Karpas-422 (cell line): Measurements from ENCODE around the gene WDTC1. TPM values are rescaled to one million over a fixed set of nuclear protein-coding genes. Genes with fewer than 3 reads are reported as not detected.

ENCODE experiments used
- DNase-seq: peaks from one replicate; pipeline ENCODE4 v3.0.0-alpha.2; 2015
- H2AFZ ChIP-seq: fragments of 200-600 bp; sonication (generic); 2 replicates; pipeline ENCODE4 v1.6.1; 2014; ENCODE audit warnings: antibody characterized with exemption, low read length, mixed read lengths
- H3K27ac ChIP-seq: fragments of 200-600 bp; sonication (generic); 2 replicates; pipeline ENCODE4 v1.5.1; 2014; ENCODE audit warnings: mild to moderate bottlenecking, low read length, moderate library complexity
- H3K27me3 ChIP-seq: fragments of 200-600 bp; sonication (generic); 2 replicates; pipeline ENCODE4 v1.6.1; 2014; ENCODE audit warnings: low read length, mixed read lengths
- H3K36me3 ChIP-seq: fragments of 200-600 bp; sonication (generic); 2 replicates; pipeline ENCODE4 v1.6.1; 2014; ENCODE audit warnings: low read length, mixed read lengths; ENCODE audit not compliant: insufficient read depth
- H3K4me1 ChIP-seq: fragments of 200-600 bp; sonication (generic); 2 replicates; pipeline ENCODE4 v1.6.1; 2014; ENCODE audit warnings: mild to moderate bottlenecking, low read length, mixed read lengths
- H3K4me2 ChIP-seq: fragments of 200-600 bp; sonication (generic); 2 replicates; pipeline ENCODE4 v1.6.1; 2014; ENCODE audit warnings: low read length, low read depth, mild to moderate bottlenecking; ENCODE audit not compliant: poor library complexity, severe bottlenecking
- H3K4me3 ChIP-seq: fragments of 200-600 bp; sonication (generic); 2 replicates; pipeline ENCODE4 v1.5.1; 2014; ENCODE audit warnings: mild to moderate bottlenecking, antibody characterized with exemption, low read length, mixed read lengths
- H3K79me2 ChIP-seq: fragments of 200-600 bp; sonication (generic); 2 replicates; pipeline ENCODE4 v1.6.1; 2014; ENCODE audit warnings: mild to moderate bottlenecking, low read length, mixed read lengths
- H3K9ac ChIP-seq: fragments of 200-600 bp; sonication (generic); 2 replicates; pipeline ENCODE4 v1.6.0; 2014; ENCODE audit warnings: low read length
- H3K9me2 ChIP-seq: fragments of 200-600 bp; sonication (generic), shearing (Covaris generic); replicated peaks from 2 replicates; pipeline ENCODE4 v1.6.0; 2014; ENCODE audit warnings: mild to moderate bottlenecking, low read length, moderate library complexity; ENCODE audit not compliant: insufficient read depth
- H3K9me3 ChIP-seq: fragments of 300-700, 200-600 bp; sonication (generic); 2 replicates; pipeline ENCODE4 v1.6.1; 2014; ENCODE audit warnings: low read length, mixed read lengths
- H4K20me1 ChIP-seq: fragments of 200-600 bp; sonication (generic); 2 replicates; pipeline ENCODE4 v1.6.1; 2014; ENCODE audit warnings: mild to moderate bottlenecking, antibody characterized with exemption, low read length, low read depth; ENCODE audit not compliant: insufficient read depth
- total RNA-seq: library from RNA; depleted of rRNA; stranded (reverse); fragments of >200 nt; shearing (Covaris generic); gene quantifications from 2 replicates; pipeline ENCODE4 v1.2.3, GENCODE V29; 2014; ENCODE audit warnings: low replicate concordance

WDTC1 gene
- total RNA-seq, 1 experiment from 2014 or later: 37.0 TPM

- H3K27me3 ChIP-seq: no peaks in the 10 kb centered on the region
- peak; percentile 99 for DNase-seq
- peak within 1 kb of the TSS; percentile 73 for H3K27ac ChIP-seq
- peaks cover 49% of the 10 kb centered on the region for H3K79me2 ChIP-seq
- H3K36me3 ChIP-seq: peaks cover 23% of the 10 kb centered on the region; the same call in 1 of the 2 replicates
- no peaks in the 10 kb centered on the region for H3K9me2 ChIP-seq
- peaks cover 21% of the 10 kb centered on the region for H3K4me1 ChIP-seq
- peak within 1 kb of the TSS; percentile 100 for H3K4me2 ChIP-seq
- peak within 1 kb of the TSS; percentile 96 for H3K4me3 ChIP-seq
- peak within 1 kb of the TSS; percentile 96 for H2AFZ ChIP-seq
- no peaks in the 10 kb centered on the region for H3K9me3 ChIP-seq
- peak within 1 kb of the TSS; percentile 98 for H3K9ac ChIP-seq
- H4K20me1 ChIP-seq: no peaks in the 10 kb centered on the region
Measured at GRCh38 chr1:27321813-27322568, 87.6 kb downstream of the WDTC1 start, which contains the start of gene TMEM222. Gene TMEM222, plus strand, starts transcription at chr1:27322163. Its CDS starts 35 bp downstream, at chr1:27322198.

- Histone ChIP-seq H3K4me1 (peaks cover 21% of the 10 kb centered on the region), H2AFZ (peak overlapping the region; percentile 52; the same call in 1 of the 2 replicates)
- no peak for DNase-seq
Measured at GRCh38 chr1:27322569-27323240, 88.3 kb downstream of the WDTC1 start.

GRCh38 chr1:27325286-27325685 lies 90.9 kb downstream of the WDTC1 start:
- no peaks in the 10 kb centered on the region for H3K9me2 ChIP-seq
- H3K4me2 ChIP-seq: no peak overlapping the region
- peaks cover 73% of the 10 kb centered on the region for H3K79me2 ChIP-seq
- H3K4me3 ChIP-seq: no peak overlapping the region
- peaks cover 35% of the 10 kb centered on the region; the same call in 1 of the 2 replicates for H3K36me3 ChIP-seq
- H2AFZ ChIP-seq: no peak overlapping the region
- H3K27me3 ChIP-seq: no peaks in the 10 kb centered on the region
- H4K20me1 ChIP-seq: no peaks in the 10 kb centered on the region; the same call in 1 of the 2 replicates
- peaks cover 21% of the 10 kb centered on the region for H3K4me1 ChIP-seq
- DNase-seq: no peak
- H3K9ac ChIP-seq: no peak overlapping the region
- no peaks in the 10 kb centered on the region for H3K9me3 ChIP-seq
- no peak overlapping the region for H3K27ac ChIP-seq

More at GRCh38 chr1:27322569-27323240, 88.3 kb downstream of the WDTC1 start:
- Histone ChIP-seq H3K9ac (peak overlapping the region; percentile 98), H3K4me3 (peak overlapping the region; percentile 96), H3K27ac (peak overlapping the region; percentile 73), H3K9me3 (no peaks in the 10 kb centered on the region), H3K79me2 (peaks cover 56% of the 10 kb centered on the region), H3K4me2 (peak overlapping the region; percentile 100), H3K36me3 (peaks cover 25% of the 10 kb centered on the region; the same call in 1 of the 2 replicates), H3K27me3 (no peaks in the 10 kb centered on the region), H3K9me2 (no peaks in the 10 kb centered on the region), H4K20me1 (no peaks in the 10 kb centered on the region)

GRCh38 chr1:27327964-27328363 lies 93.5 kb downstream of the WDTC1 start:
- H3K4me1 ChIP-seq: peaks cover 10% of the 10 kb centered on the region
- H3K9ac ChIP-seq: no peak overlapping the region
- H3K27ac ChIP-seq: no peak overlapping the region
- no peaks in the 10 kb centered on the region for H3K27me3 ChIP-seq
- H3K9me3 ChIP-seq: no peaks in the 10 kb centered on the region
- H3K4me2 ChIP-seq: no peak overlapping the region
- peaks cover 71% of the 10 kb centered on the region for H3K79me2 ChIP-seq
- H3K4me3 ChIP-seq: no peak overlapping the region
- no peaks in the 10 kb centered on the region for H3K9me2 ChIP-seq
- DNase-seq: no peak
- H4K20me1 ChIP-seq: no peaks in the 10 kb centered on the region; the same call in 1 of the 2 replicates
- peaks cover 41% of the 10 kb centered on the region; the same call in 1 of the 2 replicates for H3K36me3 ChIP-seq
- no peak overlapping the region for H2AFZ ChIP-seq

GRCh38 chr1:27330786-27331185 lies 96.4 kb downstream of the WDTC1 start:
- DNase-seq: no peak

GRCh38 chr1:27331426-27331825 lies 97.0 kb downstream of the WDTC1 start:
- Histone ChIP-seq H3K4me2 (no peak overlapping the region), H3K9me2 (no peaks in the 10 kb centered on the region), H3K27ac (no peak overlapping the region), H3K27me3 (no peaks in the 10 kb centered on the region), H3K9me3 (no peaks in the 10 kb centered on the region), H3K36me3 (peaks cover 29% of the 10 kb centered on the region), H4K20me1 (no peaks in the 10 kb centered on the region; the same call in 1 of the 2 replicates), H3K4me3 (no peak overlapping the region), H3K4me1 (no peaks in the 10 kb centered on the region), H3K9ac (no peak overlapping the region), H2AFZ (no peak overlapping the region), H3K79me2 (peaks cover 37% of the 10 kb centered on the region)
- no peak for DNase-seq

More at GRCh38 chr1:27330786-27331185, 96.4 kb downstream of the WDTC1 start:
- Histone ChIP-seq H3K27ac (no peak overlapping the region), H4K20me1 (no peaks in the 10 kb centered on the region; the same call in 1 of the 2 replicates), H3K9ac (no peak overlapping the region), H3K36me3 (peaks cover 34% of the 10 kb centered on the region; the same call in 1 of the 2 replicates), H3K4me1 (no peaks in the 10 kb centered on the region), H3K79me2 (peaks cover 43% of the 10 kb centered on the region), H3K27me3 (no peaks in the 10 kb centered on the region), H3K9me3 (no peaks in the 10 kb centered on the region), H2AFZ (no peak overlapping the region), H3K9me2 (no peaks in the 10 kb centered on the region), H3K4me3 (no peak overlapping the region), H3K4me2 (no peak overlapping the region)

GRCh38 chr1:27331922-27332321 lies 97.5 kb downstream of the WDTC1 start:
- no peak for DNase-seq
- Histone ChIP-seq H3K9me2 (no peaks in the 10 kb centered on the region), H3K9ac (no peak overlapping the region), H3K4me2 (no peak overlapping the region), H3K4me3 (no peak overlapping the region), H3K27me3 (no peaks in the 10 kb centered on the region), H3K9me3 (no peaks in the 10 kb centered on the region), H2AFZ (no peak overlapping the region), H4K20me1 (no peaks in the 10 kb centered on the region; the same call in 1 of the 2 replicates), H3K36me3 (peaks cover 26% of the 10 kb centered on the region), H3K27ac (no peak overlapping the region), H3K79me2 (peaks cover 32% of the 10 kb centered on the region), H3K4me1 (no peaks in the 10 kb centered on the region)
